ENCODE results near the gene NPTN.

GRCh38 chr15:73679180-73679579 is 46.0 kb upstream of the NPTN start:
- TF ChIP-seq CTCF (IDR thresholded peaks at IDR 0.05; ENCODE audit: insufficient read depth, low read length) (no peak), POLR2AphosphoS5 (IDR thresholded peaks at IDR 0.05; ENCODE audit: low read depth) (no peak), GABPA (IDR thresholded peaks at IDR 0.05; ENCODE audit: low read depth) (no peak)
